Measurements from ENCODE around the gene NOL12. TPM values are rescaled to one million over a fixed set of nuclear protein-coding genes. Genes with fewer than 3 reads are reported as not detected.

NOL12 gene
- total RNA-seq, 1 experiment from 2014 or later, result 32.7 TPM

DNA sequence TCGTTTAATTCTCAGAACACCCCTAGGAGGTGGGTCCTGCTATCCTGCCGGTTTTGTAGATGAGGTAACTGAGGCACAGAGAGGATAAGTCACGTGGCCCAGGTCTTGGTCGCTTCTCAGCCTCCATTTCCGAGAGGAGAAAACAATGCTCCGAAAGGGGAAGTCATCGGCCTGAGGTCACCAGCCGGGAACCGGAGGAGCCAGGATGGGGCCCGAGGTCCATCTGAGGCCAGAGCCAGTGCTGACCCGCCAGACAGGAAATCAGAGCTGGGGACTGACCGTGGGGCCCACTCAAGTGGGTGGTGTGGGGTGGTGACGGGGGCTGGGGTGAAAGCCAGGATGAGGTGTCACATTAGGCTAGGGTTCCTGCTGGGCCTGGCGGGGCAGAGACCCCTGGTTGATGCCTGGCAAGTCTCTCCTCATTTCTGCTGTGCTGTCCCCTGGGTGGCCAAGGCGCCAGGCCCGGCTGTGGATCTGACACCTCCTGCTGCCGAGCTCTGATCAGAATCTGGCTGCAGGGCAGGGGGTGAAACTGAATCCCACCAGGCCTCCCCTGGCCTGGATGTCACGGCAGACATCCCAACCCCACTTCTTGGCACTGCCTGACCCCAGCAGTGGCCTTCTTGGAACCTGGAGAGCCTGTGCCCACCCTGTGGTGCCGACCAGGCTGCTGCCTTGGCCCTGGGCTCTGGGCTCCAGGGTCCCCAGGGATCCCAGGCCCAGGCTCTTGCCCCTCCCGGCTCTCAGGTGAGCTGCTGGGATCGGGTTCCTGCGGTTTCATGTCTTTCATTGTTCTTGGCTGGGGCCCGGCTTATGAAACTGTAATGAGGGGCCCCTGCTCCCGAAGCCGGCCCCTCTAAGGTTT, 22.7 kb downstream of the NOL12 start:
- TF ChIP-seq TCF7L2 (IDR thresholded peaks at IDR 0.05; ENCODE audit: low read depth, low read length), result no peak
- TF ChIP-seq, protein P1, sequence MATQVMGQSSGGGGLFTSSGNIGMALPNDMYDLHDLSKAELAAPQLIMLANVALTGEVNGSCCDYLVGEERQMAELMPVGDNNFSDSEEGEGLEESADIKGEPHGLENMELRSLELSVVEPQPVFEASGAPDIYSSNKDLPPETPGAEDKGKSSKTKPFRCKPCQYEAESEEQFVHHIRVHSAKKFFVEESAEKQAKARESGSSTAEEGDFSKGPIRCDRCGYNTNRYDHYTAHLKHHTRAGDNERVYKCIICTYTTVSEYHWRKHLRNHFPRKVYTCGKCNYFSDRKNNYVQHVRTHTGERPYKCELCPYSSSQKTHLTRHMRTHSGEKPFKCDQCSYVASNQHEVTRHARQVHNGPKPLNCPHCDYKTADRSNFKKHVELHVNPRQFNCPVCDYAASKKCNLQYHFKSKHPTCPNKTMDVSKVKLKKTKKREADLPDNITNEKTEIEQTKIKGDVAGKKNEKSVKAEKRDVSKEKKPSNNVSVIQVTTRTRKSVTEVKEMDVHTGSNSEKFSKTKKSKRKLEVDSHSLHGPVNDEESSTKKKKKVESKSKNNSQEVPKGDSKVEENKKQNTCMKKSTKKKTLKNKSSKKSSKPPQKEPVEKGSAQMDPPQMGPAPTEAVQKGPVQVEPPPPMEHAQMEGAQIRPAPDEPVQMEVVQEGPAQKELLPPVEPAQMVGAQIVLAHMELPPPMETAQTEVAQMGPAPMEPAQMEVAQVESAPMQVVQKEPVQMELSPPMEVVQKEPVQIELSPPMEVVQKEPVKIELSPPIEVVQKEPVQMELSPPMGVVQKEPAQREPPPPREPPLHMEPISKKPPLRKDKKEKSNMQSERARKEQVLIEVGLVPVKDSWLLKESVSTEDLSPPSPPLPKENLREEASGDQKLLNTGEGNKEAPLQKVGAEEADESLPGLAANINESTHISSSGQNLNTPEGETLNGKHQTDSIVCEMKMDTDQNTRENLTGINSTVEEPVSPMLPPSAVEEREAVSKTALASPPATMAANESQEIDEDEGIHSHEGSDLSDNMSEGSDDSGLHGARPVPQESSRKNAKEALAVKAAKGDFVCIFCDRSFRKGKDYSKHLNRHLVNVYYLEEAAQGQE (IDR thresholded peaks at IDR 0.05; ENCODE audit: insufficient read depth in 1 of 2, low read depth in 2 of 2, low read length in 1 of 2), result no peak
- TF ChIP-seq SIN3A (IDR thresholded peaks at IDR 0.05; ENCODE audit: borderline replicate concordance, insufficient read depth, low read depth, low read length), result no peak
- TF ChIP-seq, protein P2, sequence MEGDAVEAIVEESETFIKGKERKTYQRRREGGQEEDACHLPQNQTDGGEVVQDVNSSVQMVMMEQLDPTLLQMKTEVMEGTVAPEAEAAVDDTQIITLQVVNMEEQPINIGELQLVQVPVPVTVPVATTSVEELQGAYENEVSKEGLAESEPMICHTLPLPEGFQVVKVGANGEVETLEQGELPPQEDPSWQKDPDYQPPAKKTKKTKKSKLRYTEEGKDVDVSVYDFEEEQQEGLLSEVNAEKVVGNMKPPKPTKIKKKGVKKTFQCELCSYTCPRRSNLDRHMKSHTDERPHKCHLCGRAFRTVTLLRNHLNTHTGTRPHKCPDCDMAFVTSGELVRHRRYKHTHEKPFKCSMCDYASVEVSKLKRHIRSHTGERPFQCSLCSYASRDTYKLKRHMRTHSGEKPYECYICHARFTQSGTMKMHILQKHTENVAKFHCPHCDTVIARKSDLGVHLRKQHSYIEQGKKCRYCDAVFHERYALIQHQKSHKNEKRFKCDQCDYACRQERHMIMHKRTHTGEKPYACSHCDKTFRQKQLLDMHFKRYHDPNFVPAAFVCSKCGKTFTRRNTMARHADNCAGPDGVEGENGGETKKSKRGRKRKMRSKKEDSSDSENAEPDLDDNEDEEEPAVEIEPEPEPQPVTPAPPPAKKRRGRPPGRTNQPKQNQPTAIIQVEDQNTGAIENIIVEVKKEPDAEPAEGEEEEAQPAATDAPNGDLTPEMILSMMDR (IDR thresholded peaks at IDR 0.05), result no peak
- no peak for TF ChIP-seq POLR2AphosphoS5 (IDR thresholded peaks at IDR 0.05; ENCODE audit: low read depth, low read length)
- POLR2A ChIA-PET, result no interaction called here

DNA sequence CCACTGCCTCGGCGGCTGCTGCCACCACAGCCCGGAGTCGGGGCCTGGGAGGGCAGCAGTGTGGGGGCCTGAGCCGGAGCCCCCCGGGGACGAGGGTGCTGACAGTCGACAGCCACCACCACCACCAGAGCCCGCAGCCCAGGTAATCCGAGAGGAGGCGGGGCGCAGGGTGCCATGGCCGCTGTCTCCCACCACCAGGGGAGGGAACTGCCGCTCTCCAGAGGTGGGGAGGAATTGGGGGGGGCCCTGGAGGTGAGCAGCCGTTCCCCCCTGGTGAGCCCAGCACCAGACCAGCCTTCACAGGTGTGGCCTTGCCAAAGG, 23.3 kb downstream of the NOL12 start:
- Histone ChIP-seq H3K9me3 (ENCODE audit: control insufficient read depth, insufficient read depth, low read depth, low read length) (no peaks in the 10 kb centered on the region), H3K4me3 (ENCODE audit: low read depth in 2 of 2, low read length in 2 of 2) (no peak overlapping the region), H3K27me3 (ENCODE audit: control insufficient read depth, insufficient read depth, low read length) (no peaks in the 10 kb centered on the region), H3K4me1 (ENCODE audit: control insufficient read depth, insufficient read depth, low read length) (no peaks in the 10 kb centered on the region), H3K27ac (ENCODE audit: low read length) (no peak overlapping the region), H3K36me3 (ENCODE audit: control insufficient read depth, insufficient read depth, low read length) (no peaks in the 10 kb centered on the region)
- TF ChIP-seq SIN3A (IDR thresholded peaks at IDR 0.05; ENCODE audit: borderline replicate concordance, insufficient read depth, low read depth, low read length), result no peak
- TF ChIP-seq TCF7L2 (IDR thresholded peaks at IDR 0.05; ENCODE audit: low read depth, low read length), result no peak
- TF ChIP-seq, protein P2 (IDR thresholded peaks at IDR 0.05), result no peak
- TF ChIP-seq, protein P1 (IDR thresholded peaks at IDR 0.05; ENCODE audit: insufficient read depth in 1 of 2, low read depth in 2 of 2, low read length in 1 of 2), result no peak
- TF ChIP-seq POLR2AphosphoS5 (IDR thresholded peaks at IDR 0.05; ENCODE audit: low read depth, low read length), result no peak
- in situ Hi-C loops (cut with HindIII; ENCODE audit: low pct_unique_long_range_greater_than_20kb, low sequenced_read_pairs), result no loop called here
- DNase-seq (ENCODE audit: low read depth, low spot score) (no peak), ATAC-seq (no peak)
- ChIA-PET POLR2A (no interaction called here), CTCF (no interaction called here)
- BruUV-seq (replicated peaks), result no TSS peak
- intact Hi-C loops (cut with micrococcal nuclease; ENCODE audit: unreplicated experiment), result no loop called here

More for the DNA sequence above, 22.7 kb downstream of the NOL12 start:
- no peaks in the 10 kb centered on the region for H3K27me3 ChIP-seq (ENCODE audit: control insufficient read depth, insufficient read depth, low read length)
- CTCF ChIA-PET, result no interaction called here
- H3K36me3 ChIP-seq (ENCODE audit: control insufficient read depth, insufficient read depth, low read length), result no peaks in the 10 kb centered on the region
- ATAC-seq, result no peak
- in situ Hi-C loops (cut with HindIII; ENCODE audit: low pct_unique_long_range_greater_than_20kb, low sequenced_read_pairs), result no loop called here
- H3K4me1 ChIP-seq (ENCODE audit: control insufficient read depth, insufficient read depth, low read length), result no peaks in the 10 kb centered on the region
- no peak overlapping the region for H3K4me3 ChIP-seq (ENCODE audit: low read depth in 2 of 2, low read length in 2 of 2)
- intact Hi-C loops (cut with micrococcal nuclease; ENCODE audit: unreplicated experiment), result no loop called here
- no TSS peak for BruUV-seq (replicated peaks)
- H3K27ac ChIP-seq (ENCODE audit: low read length), result no peak overlapping the region
- no peak for DNase-seq (ENCODE audit: low read depth, low spot score)
- no peaks in the 10 kb centered on the region for H3K9me3 ChIP-seq (ENCODE audit: control insufficient read depth, insufficient read depth, low read depth, low read length)

Data from Panc1 (cell line).